Activated CD8-positive, alpha-beta T cell treated with anti-CD3 and anti-CD28 coated beads, Interleukin-2, amount 10 ng/mL, durations not matched to agents 7 days and 5 days (primary cell): ENCODE data around the gene CDAN1. TPM values are rescaled to one million over a fixed set of nuclear protein-coding genes. Genes with fewer than 3 reads are reported as not detected.

ENCODE experiments used
- ATAC-seq: fragments of 150-1000 bp; cut with Tn5 transposase; one replicate; pipeline ENCODE4 v1.10.0; 2021; ENCODE audit warnings: moderate library complexity
- CTCF ChIA-PET: fragments of 350-600 bp; sonication (Branson Sonifier 250); formaldehyde crosslinking; loops from one replicate; lab custom pipeline; 2021; ENCODE audit warnings: antibody characterized with exemption; lab: Charles Lee
- POLR2A ChIA-PET: fragments of 350-600 bp; sonication (Branson Sonifier 250); formaldehyde crosslinking; loops from one replicate; lab custom pipeline; 2021; ENCODE audit warnings: antibody characterized with exemption; lab: Charles Lee
- DNase-seq: peaks from one replicate; pipeline ENCODE4 v3.0.0-alpha.2; 2020
- H3K27ac Mint-ChIP-seq: one replicate; pipeline ENCODE4 v1.8.0; 2021; ENCODE audit warnings: mild to moderate bottlenecking, mixed read lengths
- H3K27me3 Mint-ChIP-seq: one replicate; pipeline ENCODE4 v1.8.0; 2021; ENCODE audit warnings: low read depth, mixed read lengths
- H3K36me3 Mint-ChIP-seq: one replicate; pipeline ENCODE4 v1.8.0; 2021; ENCODE audit warnings: low read depth, mixed read lengths
- H3K4me1 Mint-ChIP-seq: one replicate; pipeline ENCODE4 v1.8.0; 2021; ENCODE audit warnings: low read depth, mixed read lengths
- H3K4me3 Mint-ChIP-seq: one replicate; pipeline ENCODE4 v1.8.0; 2021; ENCODE audit warnings: mild to moderate bottlenecking, mixed read lengths
- H3K9me3 Mint-ChIP-seq: one replicate; pipeline ENCODE4 v1.8.0; 2022; ENCODE audit warnings: mixed read lengths; ENCODE audit not compliant: insufficient read depth
- total RNA-seq, 2 experiments: library from RNA; stranded (reverse); gene quantifications; one replicate each; pipeline ENCODE4 v1.2.3, GENCODE V29; 2021

Gene CDAN1
- total RNA-seq, 2 experiments from 2014 or later = 21.6 to 25.0 TPM

- no peak overlapping the region for H3K4me3 Mint-ChIP-seq
- DNase-seq = no peak
- ChIA-PET CTCF (interaction anchor here (0.9 kb wide), 1 partner anchor 194 kb away, joined by 5 read pairs; no protein-coding TSS in a partner anchor), POLR2A (no interaction called here)
- H3K36me3 Mint-ChIP-seq = peaks cover 56% of the 10 kb centered on the region
- no peak for ATAC-seq
- no peak overlapping the region for H3K27ac Mint-ChIP-seq
- H3K4me1 Mint-ChIP-seq = peaks cover 13% of the 10 kb centered on the region
- no peaks in the 10 kb centered on the region for H3K27me3 Mint-ChIP-seq
- no peaks in the 10 kb centered on the region for H3K9me3 Mint-ChIP-seq
Observed at GRCh38 chr15:42732095-42732827, 4.7 kb downstream of the CDAN1 start.

- ChIA-PET CTCF (no interaction called here), POLR2A (no interaction called here)
- no peak for ATAC-seq
- peaks cover 12% of the 10 kb centered on the region for H3K4me1 Mint-ChIP-seq
- no peak overlapping the region for H3K4me3 Mint-ChIP-seq
- H3K36me3 Mint-ChIP-seq = peaks cover 61% of the 10 kb centered on the region
- H3K27me3 Mint-ChIP-seq = no peaks in the 10 kb centered on the region
- DNase-seq = no peak
- no peak overlapping the region for H3K27ac Mint-ChIP-seq
- no peaks in the 10 kb centered on the region for H3K9me3 Mint-ChIP-seq
Observed at GRCh38 chr15:42731461-42731860, 5.5 kb downstream of the CDAN1 start.

- ATAC-seq (no peak), DNase-seq (no peak)
- Mint-ChIP-seq H3K4me1 (peaks cover 6% of the 10 kb centered on the region), H3K27ac (no peak overlapping the region), H3K36me3 (peaks cover 59% of the 10 kb centered on the region), H3K9me3 (no peaks in the 10 kb centered on the region), H3K27me3 (no peaks in the 10 kb centered on the region), H3K4me3 (no peak overlapping the region)
- POLR2A ChIA-PET = interaction anchor here (1.2 kb wide), 1 partner anchor 14 kb away, joined by 5 read pairs; no protein-coding TSS in a partner anchor
- CTCF ChIA-PET = no interaction called here
Observed at GRCh38 chr15:42730536-42730935, 6.4 kb downstream of the CDAN1 start.

GRCh38 chr15:42730135-42730534 lies 6.8 kb downstream of the CDAN1 start:
- no peak overlapping the region for H3K4me3 Mint-ChIP-seq
- peaks cover 59% of the 10 kb centered on the region for H3K36me3 Mint-ChIP-seq
- ChIA-PET CTCF (no interaction called here), POLR2A (interaction anchor here (1.2 kb wide), 1 partner anchor 14 kb away, joined by 5 read pairs; no protein-coding TSS in a partner anchor)
- H3K4me1 Mint-ChIP-seq = peaks cover 2% of the 10 kb centered on the region
- H3K27ac Mint-ChIP-seq = no peak overlapping the region
- H3K9me3 Mint-ChIP-seq = no peaks in the 10 kb centered on the region
- ATAC-seq (no peak), DNase-seq (no peak)
- H3K27me3 Mint-ChIP-seq = no peaks in the 10 kb centered on the region

- DNase-seq (no peak), ATAC-seq (no peak)
- Mint-ChIP-seq H3K27ac (no peak overlapping the region), H3K4me1 (peaks cover 2% of the 10 kb centered on the region), H3K36me3 (peaks cover 63% of the 10 kb centered on the region), H3K27me3 (no peaks in the 10 kb centered on the region), H3K4me3 (no peak overlapping the region), H3K9me3 (no peaks in the 10 kb centered on the region)
- POLR2A ChIA-PET = no interaction called here
- CTCF ChIA-PET = no interaction called here
Observed at GRCh38 chr15:42729409-42729808, 7.5 kb downstream of the CDAN1 start.

- Mint-ChIP-seq H3K9me3 (no peaks in the 10 kb centered on the region), H3K27ac (no peak overlapping the region), H3K4me1 (no peaks in the 10 kb centered on the region), H3K4me3 (no peak overlapping the region), H3K27me3 (no peaks in the 10 kb centered on the region), H3K36me3 (peaks cover 61% of the 10 kb centered on the region)
- CTCF ChIA-PET = no interaction called here
- POLR2A ChIA-PET = no interaction called here
- ATAC-seq (no peak), DNase-seq (no peak)
Observed at GRCh38 chr15:42728972-42729371, 8.0 kb downstream of the CDAN1 start.

- no peak overlapping the region for H3K27ac Mint-ChIP-seq
- ChIA-PET POLR2A (no interaction called here), CTCF (no interaction called here)
- no peak overlapping the region for H3K4me3 Mint-ChIP-seq
- no peaks in the 10 kb centered on the region for H3K9me3 Mint-ChIP-seq
- peaks cover 59% of the 10 kb centered on the region for H3K36me3 Mint-ChIP-seq
- DNase-seq (no peak), ATAC-seq (no peak)
- no peaks in the 10 kb centered on the region for H3K4me1 Mint-ChIP-seq
- H3K27me3 Mint-ChIP-seq = no peaks in the 10 kb centered on the region
Observed at GRCh38 chr15:42728560-42728959, 8.4 kb downstream of the CDAN1 start.

GRCh38 chr15:42727750-42728381 lies 9.1 kb downstream of the CDAN1 start:
- H3K4me3 Mint-ChIP-seq = no peak overlapping the region
- peaks cover 58% of the 10 kb centered on the region for H3K36me3 Mint-ChIP-seq
- no peaks in the 10 kb centered on the region for H3K27me3 Mint-ChIP-seq
- no peak for ATAC-seq
- CTCF ChIA-PET = no interaction called here
- DNase-seq = no peak
- H3K27ac Mint-ChIP-seq = no peak overlapping the region
- H3K9me3 Mint-ChIP-seq = no peaks in the 10 kb centered on the region
- H3K4me1 Mint-ChIP-seq = no peaks in the 10 kb centered on the region
- POLR2A ChIA-PET = no interaction called here

- Mint-ChIP-seq H3K36me3 (peaks cover 50% of the 10 kb centered on the region), H3K9me3 (no peaks in the 10 kb centered on the region), H3K4me3 (no peak overlapping the region), H3K4me1 (no peaks in the 10 kb centered on the region), H3K27me3 (no peaks in the 10 kb centered on the region), H3K27ac (no peak overlapping the region)
- POLR2A ChIA-PET = interaction anchor here (1.2 kb wide), 1 partner anchor 9 kb away, joined by 3 read pairs; no protein-coding TSS in a partner anchor
- CTCF ChIA-PET = interaction anchor here (1.2 kb wide), 1 partner anchor 17 kb away, joined by 3 read pairs; no protein-coding TSS in a partner anchor
- no peak for ATAC-seq
- no peak for DNase-seq
Observed at GRCh38 chr15:42726114-42726513, 10.8 kb downstream of the CDAN1 start.

- CTCF ChIA-PET = interaction anchor here (1.2 kb wide), 1 partner anchor 18 kb away, joined by 3 read pairs; no protein-coding TSS in a partner anchor
- ATAC-seq = no peak
Observed at GRCh38 chr15:42725331-42725903, 11.5 kb downstream of the CDAN1 start.

GRCh38 chr15:42724276-42724675 lies 12.7 kb downstream of the CDAN1 start:
- H3K36me3 Mint-ChIP-seq = peaks cover 44% of the 10 kb centered on the region
- DNase-seq (no peak), ATAC-seq (no peak)
- H3K27me3 Mint-ChIP-seq = no peaks in the 10 kb centered on the region
- H3K4me3 Mint-ChIP-seq = no peak overlapping the region
- no peaks in the 10 kb centered on the region for H3K9me3 Mint-ChIP-seq
- H3K4me1 Mint-ChIP-seq = no peaks in the 10 kb centered on the region
- no peak overlapping the region for H3K27ac Mint-ChIP-seq
- ChIA-PET POLR2A (no interaction called here), CTCF (interaction anchor here (0.6 to 1.9 kb wide), 2 partner anchors 192 to 202 kb away, joined by 3 to 4 read pairs; no protein-coding TSS in a partner anchor)

More at GRCh38 chr15:42725331-42725903, 11.5 kb downstream of the CDAN1 start:
- peaks cover 48% of the 10 kb centered on the region for H3K36me3 Mint-ChIP-seq
- no peaks in the 10 kb centered on the region for H3K27me3 Mint-ChIP-seq
- POLR2A ChIA-PET = interaction anchor here (0.6 to 1.2 kb wide), 3 partner anchors 10 to 237 kb away, joined by 3 read pairs; no protein-coding TSS in a partner anchor
- no peak overlapping the region for H3K27ac Mint-ChIP-seq
- H3K9me3 Mint-ChIP-seq = no peaks in the 10 kb centered on the region
- no peak for DNase-seq
- no peak overlapping the region for H3K4me3 Mint-ChIP-seq
- H3K4me1 Mint-ChIP-seq = no peaks in the 10 kb centered on the region
